ENCODE measurements around the gene TCHP.
"Not testable (repeated sequence)": the region's sequence is repeated elsewhere in the genome, so short reads cannot be mapped to it uniquely, and the experiment has no call there.

TCHP gene

GRCh38 chr12:109879351-109880042 lies 20.6 kb upstream of the TCHP start:
- DNase-seq, result no peak

GRCh38 chr12:109880043-109880931 lies 19.8 kb upstream of the TCHP start, which contains the start of gene GLTP:
TSS of gene GLTP (minus strand) at chr12:109880541. CDS start at chr12:109880374, 167 bp downstream.
- peak; percentile 80 to 93 (median 83) for DNase-seq

- DNase-seq, result no peak
Observed at GRCh38 chr12:109880938-109881337, 19.1 kb upstream of the TCHP start.

- no peak for DNase-seq
Observed at GRCh38 chr12:109881752-109882151, 18.3 kb upstream of the TCHP start.

- no peak for DNase-seq
Observed at GRCh38 chr12:109883461-109883860, 16.6 kb upstream of the TCHP start.

- DNase-seq, result no peak
Observed at GRCh38 chr12:109885616-109886015, 14.5 kb upstream of the TCHP start.

- peak in 1 of 5 donors; percentile 84 for DNase-seq
Observed at GRCh38 chr12:109888179-109889020, 11.7 kb upstream of the TCHP start.

GRCh38 chr12:109890620-109891170 lies 9.4 kb upstream of the TCHP start:
- DNase-seq, result no peak

GRCh38 chr12:109891731-109892130 lies 8.3 kb upstream of the TCHP start:
- not testable (repeated sequence) for DNase-seq

GRCh38 chr12:109892165-109892715 lies 7.8 kb upstream of the TCHP start:
- no peak for DNase-seq

- peak in 1 of 5 donors; percentile 57 for DNase-seq
Observed at GRCh38 chr12:109892748-109893147, 7.3 kb upstream of the TCHP start.

GRCh38 chr12:109893261-109893995 lies 6.6 kb upstream of the TCHP start:
- no peak for DNase-seq

- no peak for DNase-seq
Observed at GRCh38 chr12:109894939-109895338, 5.1 kb upstream of the TCHP start.

GRCh38 chr12:109896188-109896587 lies 3.9 kb upstream of the TCHP start:
- no peak for DNase-seq

- no peak for DNase-seq
Observed at GRCh38 chr12:109897029-109897428, 3.0 kb upstream of the TCHP start.

- DNase-seq, result not testable (repeated sequence)
Observed at GRCh38 chr12:109899345-109899744, 729 bp upstream of the TCHP start.

GRCh38 chr12:109900752-109901580 lies 892 bp downstream of the TCHP start:
- no peak for DNase-seq

GRCh38 chr12:109902891-109903418 lies 2.9 kb downstream of the TCHP start:
- DNase-seq, result no peak

GRCh38 chr12:109905301-109905700 lies 5.2 kb downstream of the TCHP start:
- no peak for DNase-seq

GRCh38 chr12:109910254-109910968 lies 10.3 kb downstream of the TCHP start:
- no peak for DNase-seq
